Gastroesophageal sphincter (tissue), 4 donors: Measurements from ENCODE around the gene DAB1. TPM values are rescaled to one million over a fixed set of nuclear protein-coding genes. Genes with fewer than 3 reads are reported as not detected.

ENCODE experiments used
- ATAC-seq: fragments of 150-250 bp; one replicate; pipeline ENCODE4 v1.9.1; 2016; ENCODE audit warnings: mild to moderate bottlenecking, moderate library complexity
- H3K27ac ChIP-seq, 4 donors: fragments of 200-600 bp; sonication (generic) in 3 of 4; 1 replicate in 3 of 4; 2 replicates in 1 of 4; pipeline ENCODE4 v1.5.1; 2016 to 2019
- H3K27me3 ChIP-seq: fragments of 200-600 bp; sonication (generic); one replicate; pipeline ENCODE4 v1.5.1; 2019
- H3K36me3 ChIP-seq, 2 donors: fragments of 200-600 bp; sonication (generic); one replicate each; pipeline ENCODE4 v1.5.1; 2019; ENCODE audit warnings: control low read depth in 1 of 2
- H3K4me1 ChIP-seq, 3 donors: fragments of 200-600 bp; sonication (generic); 1 replicate in 2 of 3; 2 replicates in 1 of 3; pipeline ENCODE4 v1.5.1; 2016 to 2019; ENCODE audit warnings: control low read depth in 2 of 3
- H3K4me3 ChIP-seq, 2 donors: fragments of 200-600 bp; sonication (generic); one replicate each; pipeline ENCODE4 v1.5.1; 2019; ENCODE audit warnings: mild to moderate bottlenecking in 1 of 2, moderate library complexity in 1 of 2
- H3K9me3 ChIP-seq, 3 donors: fragments of 200-600 bp; sonication (generic); one replicate each; pipeline ENCODE4 v1.5.1; 2017 to 2019; ENCODE audit warnings: control low read depth in 2 of 3
- CTCF ChIP-seq, 4 experiments: fragments of 200-600 bp in 2 of 4; fragments of 450-650 bp in 2 of 4; sonication (generic) in 1 of 4; IDR thresholded peaks; one replicate each; pipeline ENCODE4 v1.5.1; 2017 to 2019; ENCODE audit warnings: antibody characterized with exemption in 4 of 4, mild to moderate bottlenecking in 2 of 4, moderate library complexity in 2 of 4
- EP300 ChIP-seq: sonication (generic); formaldehyde crosslinking; IDR thresholded peaks from one replicate; pipeline ENCODE4 v1.6.1; 2017; ENCODE audit warnings: antibody characterized with exemption, mild to moderate bottlenecking
- POLR2A ChIP-seq, 2 donors: fragments of 450-650 bp; IDR thresholded peaks; one replicate each; pipeline ENCODE4 v1.6.1; 2017; ENCODE audit warnings: antibody characterized with exemption in 2 of 2, mild to moderate bottlenecking in 2 of 2, moderate library complexity in 1 of 2
- POLR2AphosphoS5 ChIP-seq: sonication (generic); formaldehyde crosslinking; IDR thresholded peaks from one replicate; pipeline ENCODE4 v1.6.1; 2017; ENCODE audit warnings: antibody characterized with exemption
- WGBS, 2 donors: methylation state at CpG; one replicate each; pipeline ENCODE4 v1.1.5; 2018; ENCODE audit warnings: low coverage in 1 of 2; 5-methylcytosine and 5-hydroxymethylcytosine counted together
- total RNA-seq, 4 donors: library from RNA; depleted of rRNA; stranded (reverse); fragments of >200 nt; gene quantifications; one replicate each; pipeline ENCODE4 v1.1.0, GENCODE V29; 2016

The DAB1 gene
- total RNA-seq, 4 donors from 2014 or later, result 0.47 to 1.6 (median 1.1) TPM

- no peak overlapping the region for H3K27ac ChIP-seq
- no peaks in the 10 kb centered on the region for H3K27me3 ChIP-seq
- H3K36me3 ChIP-seq, result no peaks in the 10 kb centered on the region
- H3K4me1 ChIP-seq, result no peaks in the 10 kb centered on the region
- H3K4me3 ChIP-seq, result no peak overlapping the region
- no peak for ATAC-seq
- WGBS, 2 donors, result 71 to 81% methylated on average over 1 to 2 of the region's 2 CpGs
- H3K9me3 ChIP-seq, result no peaks in the 10 kb centered on the region
- TF ChIP-seq POLR2AphosphoS5, result no peak
- TF ChIP-seq POLR2A (IDR thresholded peaks at IDR 0.05), result no peak
- TF ChIP-seq CTCF (IDR thresholded peaks at IDR 0.05), result no peak
- no peak for TF ChIP-seq EP300
These were observed 285.3 kb downstream of the DAB1 start for GRCh38 chr1:57138432-57139078.

- TF ChIP-seq POLR2A (IDR thresholded peaks at IDR 0.05) (no peak), POLR2AphosphoS5 (no peak), CTCF (IDR thresholded peaks at IDR 0.05) (no peak), EP300 (no peak)
- Histone ChIP-seq H3K9me3 (no peaks in the 10 kb centered on the region), H3K27me3 (no peaks in the 10 kb centered on the region), H3K4me3 (no peak overlapping the region), H3K4me1 (no peaks in the 10 kb centered on the region), H3K36me3 (no peaks in the 10 kb centered on the region), H3K27ac (no peak overlapping the region)
- ATAC-seq, result no peak
- WGBS, 2 donors, result 68 to 72% methylated on average over 2 of the region's 2 CpGs
These were observed 285.9 kb downstream of the DAB1 start for GRCh38 chr1:57137980-57138379.

- no peak overlapping the region for H3K27ac ChIP-seq
- no peak for ATAC-seq
- H3K4me3 ChIP-seq, result no peak overlapping the region
- no peaks in the 10 kb centered on the region for H3K4me1 ChIP-seq
- H3K27me3 ChIP-seq, result no peaks in the 10 kb centered on the region
- TF ChIP-seq EP300, result no peak
- TF ChIP-seq POLR2A (IDR thresholded peaks at IDR 0.05), result no peak
- no peak for TF ChIP-seq POLR2AphosphoS5
- TF ChIP-seq CTCF (IDR thresholded peaks at IDR 0.05), result no peak
- 94 to 100% methylated on average over 1 of the region's 1 CpG for WGBS, 2 donors
- H3K9me3 ChIP-seq, result no peaks in the 10 kb centered on the region
- H3K36me3 ChIP-seq, result no peaks in the 10 kb centered on the region
These were observed 289.1 kb downstream of the DAB1 start for GRCh38 chr1:57134803-57135202.

- H3K27ac ChIP-seq, result no peak overlapping the region
- H3K36me3 ChIP-seq, result no peaks in the 10 kb centered on the region
- no peaks in the 10 kb centered on the region for H3K27me3 ChIP-seq
- 38 to 67% methylated on average over 1 of the region's 1 CpG for WGBS, 2 donors
- ATAC-seq, result no peak
- no peak overlapping the region for H3K4me3 ChIP-seq
- TF ChIP-seq POLR2AphosphoS5, result no peak
- no peak for TF ChIP-seq POLR2A (IDR thresholded peaks at IDR 0.05)
- no peak for TF ChIP-seq CTCF (IDR thresholded peaks at IDR 0.05)
- no peak for TF ChIP-seq EP300
- H3K4me1 ChIP-seq, result no peaks in the 10 kb centered on the region
- no peaks in the 10 kb centered on the region for H3K9me3 ChIP-seq
These were observed 290.2 kb downstream of the DAB1 start for GRCh38 chr1:57133686-57134085.

- ATAC-seq, result no peak
- WGBS, 2 donors, result 71 to 94% methylated on average over 4 of the region's 4 CpGs
- TF ChIP-seq EP300, result no peak
- no peak for TF ChIP-seq POLR2A (IDR thresholded peaks at IDR 0.05)
- TF ChIP-seq POLR2AphosphoS5, result no peak
- TF ChIP-seq CTCF (IDR thresholded peaks at IDR 0.05), result no peak
These were observed 290.8 kb downstream of the DAB1 start for GRCh38 chr1:57132993-57133622.

More at GRCh38 chr1:57132993-57133622, 290.8 kb downstream of the DAB1 start:
- Histone ChIP-seq H3K27me3 (no peaks in the 10 kb centered on the region), H3K9me3 (no peaks in the 10 kb centered on the region), H3K36me3 (no peaks in the 10 kb centered on the region), H3K4me1 (no peaks in the 10 kb centered on the region), H3K4me3 (no peak overlapping the region), H3K27ac (no peak overlapping the region)
